ENCODE measurements around the gene KIF5C. TPM values are rescaled to one million over a fixed set of nuclear protein-coding genes. Genes with fewer than 3 reads are reported as not detected.

Gene KIF5C
- total RNA-seq, 4 donors from 2014 or later, result 0.51 to 2.8 (median 2.0) TPM

- no peaks in the 10 kb centered on the region for H3K36me3 ChIP-seq
- H3K27me3 ChIP-seq, result no peaks in the 10 kb centered on the region
- H3K4me1 ChIP-seq, result peaks cover 0 to 5% of the 10 kb centered on the region in 2 donors
- H3K4me3 ChIP-seq, result no peak overlapping the region
- TF ChIP-seq, protein P1, sequence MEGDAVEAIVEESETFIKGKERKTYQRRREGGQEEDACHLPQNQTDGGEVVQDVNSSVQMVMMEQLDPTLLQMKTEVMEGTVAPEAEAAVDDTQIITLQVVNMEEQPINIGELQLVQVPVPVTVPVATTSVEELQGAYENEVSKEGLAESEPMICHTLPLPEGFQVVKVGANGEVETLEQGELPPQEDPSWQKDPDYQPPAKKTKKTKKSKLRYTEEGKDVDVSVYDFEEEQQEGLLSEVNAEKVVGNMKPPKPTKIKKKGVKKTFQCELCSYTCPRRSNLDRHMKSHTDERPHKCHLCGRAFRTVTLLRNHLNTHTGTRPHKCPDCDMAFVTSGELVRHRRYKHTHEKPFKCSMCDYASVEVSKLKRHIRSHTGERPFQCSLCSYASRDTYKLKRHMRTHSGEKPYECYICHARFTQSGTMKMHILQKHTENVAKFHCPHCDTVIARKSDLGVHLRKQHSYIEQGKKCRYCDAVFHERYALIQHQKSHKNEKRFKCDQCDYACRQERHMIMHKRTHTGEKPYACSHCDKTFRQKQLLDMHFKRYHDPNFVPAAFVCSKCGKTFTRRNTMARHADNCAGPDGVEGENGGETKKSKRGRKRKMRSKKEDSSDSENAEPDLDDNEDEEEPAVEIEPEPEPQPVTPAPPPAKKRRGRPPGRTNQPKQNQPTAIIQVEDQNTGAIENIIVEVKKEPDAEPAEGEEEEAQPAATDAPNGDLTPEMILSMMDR (IDR thresholded peaks at IDR 0.05 in 4 of 5, conservative IDR thresholded peaks at IDR 0.05 in 1 of 5), result no peak
- TF ChIP-seq POLR2A (IDR thresholded peaks at IDR 0.05), result no peak
- no peaks in the 10 kb centered on the region for H3K9me3 ChIP-seq
- intact Hi-C loops (cut with DNase I; ENCODE audit: low total_unique reads) (no loop called here), in situ Hi-C loops (cut with MboI; ENCODE audit: low sequenced_read_pairs in 4 of 4) (no loop called here)
- no peak overlapping the region for H3K27ac ChIP-seq
- no peak for ATAC-seq
- DNase-seq, result no peak
These were observed 200.1 kb downstream of the KIF5C start for GRCh38 chr2:149075105-149075504.

DNA sequence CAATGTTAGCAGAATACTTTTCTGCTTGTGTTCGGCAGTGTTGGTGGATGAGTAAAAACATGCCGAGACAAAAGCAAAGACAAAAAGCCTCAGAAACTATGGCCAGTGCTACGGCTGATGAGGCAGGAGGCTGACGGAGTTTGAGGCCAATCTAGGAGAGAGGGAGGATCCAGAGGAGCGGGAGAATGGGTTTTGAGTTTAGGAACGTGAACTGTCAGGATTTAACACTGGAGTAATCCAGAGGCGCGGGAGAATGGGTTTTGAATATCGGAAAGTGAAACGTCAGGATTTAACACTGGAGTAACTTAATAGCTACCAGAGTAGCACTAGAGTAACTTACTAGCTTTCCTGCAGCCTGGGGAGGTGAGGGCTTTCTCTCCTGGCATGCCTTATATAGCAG is 200.8 kb downstream of the KIF5C start:
- TF ChIP-seq, protein P1 (IDR thresholded peaks at IDR 0.05 in 4 of 5, conservative IDR thresholded peaks at IDR 0.05 in 1 of 5), result no peak
- TF ChIP-seq POLR2A (IDR thresholded peaks at IDR 0.05), result no peak
- intact Hi-C loops (cut with DNase I; ENCODE audit: low total_unique reads), result no loop called here
- peaks cover 0 to 5% of the 10 kb centered on the region in 2 donors for H3K4me1 ChIP-seq

More for the DNA sequence above, 200.8 kb downstream of the KIF5C start:
- ATAC-seq (no peak), DNase-seq (no peak)
- no peaks in the 10 kb centered on the region for H3K36me3 ChIP-seq
- H3K4me3 ChIP-seq, result peak overlapping the region in 1 of 4 donors; percentile 37
- H3K27ac ChIP-seq, result no peak overlapping the region
- H3K9me3 ChIP-seq, result no peaks in the 10 kb centered on the region
- in situ Hi-C loops (cut with MboI; ENCODE audit: low sequenced_read_pairs in 4 of 4), result no loop called here
- no peaks in the 10 kb centered on the region for H3K27me3 ChIP-seq

Other genes with a start within 250 kb of the KIF5C start
- 10 to 100 TPM; 13.1 to 21.8 (median 14.6) TPM for gene EPC2, start 230.5 kb upstream of the KIF5C start, total RNA-seq
- not detected for gene LYPD6B, start 163.5 kb downstream of the KIF5C start, total RNA-seq

All from gastrocnemius medialis (tissue), 4 donors.